Fibroblast of lung (primary cell): Measurements from ENCODE around the gene TRAF3.

ENCODE experiments used
- EZH2 ChIP-seq: IDR thresholded peaks from 2 replicates; pipeline ENCODE4 v1.5.1; 2012; ENCODE audit warnings: low read length, control low read depth, mild to moderate bottlenecking; ENCODE audit errors: missing control alignments
- TF ChIP-seq, protein P1 (sequence below), 2 donors: IDR thresholded peaks in 1 of 2; conservative IDR thresholded peaks in 1 of 2; 1 replicate in 1 of 2; 2 replicates in 1 of 2; pipeline ENCODE4 v1.5.1; 2011 to 2012; ENCODE audit warnings: low read length in 2 of 2, control low read depth in 1 of 2, inconsistent platforms in 1 of 2, low read depth in 1 of 2, mild to moderate bottlenecking in 1 of 2

DNA sequence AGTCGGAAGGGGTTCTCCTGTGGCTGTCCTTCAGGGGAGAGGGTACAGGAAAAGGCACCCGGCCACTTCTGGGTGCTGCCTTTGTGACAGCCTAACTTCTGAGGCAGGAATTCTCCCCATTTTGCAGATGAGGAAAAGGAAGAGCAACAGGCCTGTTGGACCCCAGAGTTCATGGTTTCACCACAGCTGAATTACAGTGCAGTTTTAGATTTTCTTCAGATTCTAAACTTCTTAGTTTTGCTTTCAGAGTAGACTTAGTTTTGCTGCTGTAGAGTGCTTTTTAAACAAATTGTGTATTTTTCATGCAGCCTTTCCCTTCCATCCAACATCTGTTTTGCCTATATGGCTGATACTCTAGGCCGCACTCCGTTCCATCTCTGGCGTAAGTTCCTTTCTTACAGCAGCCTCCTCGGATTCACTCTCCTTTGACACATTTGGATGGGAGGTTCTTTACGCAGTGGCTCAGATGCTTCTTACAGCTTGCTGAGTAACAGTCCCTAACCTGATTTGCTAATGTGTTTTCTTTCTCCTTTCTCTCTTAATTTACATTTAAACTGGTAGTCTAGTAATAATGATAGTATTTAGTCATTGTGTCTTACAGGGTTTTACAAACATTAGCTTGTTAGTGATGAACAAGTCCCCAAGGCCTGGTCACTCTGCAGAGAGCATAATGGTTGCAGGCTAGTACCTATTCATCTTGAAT lies 7.8 kb downstream of the TRAF3 start:
- TF ChIP-seq, protein P1, sequence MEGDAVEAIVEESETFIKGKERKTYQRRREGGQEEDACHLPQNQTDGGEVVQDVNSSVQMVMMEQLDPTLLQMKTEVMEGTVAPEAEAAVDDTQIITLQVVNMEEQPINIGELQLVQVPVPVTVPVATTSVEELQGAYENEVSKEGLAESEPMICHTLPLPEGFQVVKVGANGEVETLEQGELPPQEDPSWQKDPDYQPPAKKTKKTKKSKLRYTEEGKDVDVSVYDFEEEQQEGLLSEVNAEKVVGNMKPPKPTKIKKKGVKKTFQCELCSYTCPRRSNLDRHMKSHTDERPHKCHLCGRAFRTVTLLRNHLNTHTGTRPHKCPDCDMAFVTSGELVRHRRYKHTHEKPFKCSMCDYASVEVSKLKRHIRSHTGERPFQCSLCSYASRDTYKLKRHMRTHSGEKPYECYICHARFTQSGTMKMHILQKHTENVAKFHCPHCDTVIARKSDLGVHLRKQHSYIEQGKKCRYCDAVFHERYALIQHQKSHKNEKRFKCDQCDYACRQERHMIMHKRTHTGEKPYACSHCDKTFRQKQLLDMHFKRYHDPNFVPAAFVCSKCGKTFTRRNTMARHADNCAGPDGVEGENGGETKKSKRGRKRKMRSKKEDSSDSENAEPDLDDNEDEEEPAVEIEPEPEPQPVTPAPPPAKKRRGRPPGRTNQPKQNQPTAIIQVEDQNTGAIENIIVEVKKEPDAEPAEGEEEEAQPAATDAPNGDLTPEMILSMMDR (conservative IDR thresholded peaks at IDR 0.05 in 1 of 2, IDR thresholded peaks at IDR 0.05 in 1 of 2; ENCODE audit: low read depth in 1 of 2, low read length in 2 of 2), result no peak
- TF ChIP-seq EZH2, result no peak
